SK-N-MC (cell line): ENCODE results near the gene PTGER2.

ENCODE experiments used
- EZH2 ChIP-seq: fragments of 200-600 bp; sonication (generic); IDR thresholded peaks from one replicate; pipeline ENCODE4 v1.6.1; 2017; ENCODE audit warnings: antibody characterized with exemption
- POLR2AphosphoS5 ChIP-seq: IDR thresholded peaks from 2 replicates; pipeline ENCODE4 v1.6.1; 2012; ENCODE audit warnings: mild to moderate bottlenecking, low read depth, low read length, borderline replicate concordance

- no peak for TF ChIP-seq POLR2AphosphoS5
- TF ChIP-seq EZH2: no peak
Observed at GRCh38 chr14:52313462-52313861, 650 bp upstream of the PTGER2 start.
